Smooth muscle cell of trachea (primary cell): ENCODE measurements around the gene PNLIPRP2. TPM values are rescaled to one million over a fixed set of nuclear protein-coding genes. Genes with fewer than 3 reads are reported as not detected.

Source experiments
- total RNA-seq: library from RNA; depleted of rRNA; stranded (reverse); fragments of >200 nt; gene quantifications from 2 replicates; pipeline ENCODE4 v1.2.1, GENCODE V29; 2014

PNLIPRP2 gene
- total RNA-seq: not detected in 2 replicates

GRCh38 chr10:116620423-116621400 lies at the start of gene PNLIPRP2:
PNLIPRP2 (plus strand) TSS chr10:116620953.

GRCh38 chr10:116590590-116591444 lies 29.9 kb upstream of the PNLIPRP2 start, which contains the start of gene PNLIPRP1:
PNLIPRP1 (plus strand) TSS chr10:116590959; CDS start chr10:116591130, 171 bp downstream.

Other genes with a start within 250 kb of the PNLIPRP2 start
- gene PNLIPRP3, start 193.1 kb upstream of the PNLIPRP2 start, total RNA-seq: 0.17 TPM in 1 of 2 replicates, not detected in the other
- gene PNLIP, start 75.0 kb upstream of the PNLIPRP2 start, total RNA-seq: not detected in 2 replicates
- gene PNLIPRP1, start 30.0 kb upstream of the PNLIPRP2 start, total RNA-seq: not detected in 2 replicates
- 9.0 and 11.4 TPM in 2 replicates for gene HSPA12A, start 121.6 kb downstream of the PNLIPRP2 start, total RNA-seq
- gene ENO4, start 228.5 kb downstream of the PNLIPRP2 start, total RNA-seq: 0.29 and 0.50 TPM in 2 replicates